ENCODE data around the gene TAS2R43.

DNA sequence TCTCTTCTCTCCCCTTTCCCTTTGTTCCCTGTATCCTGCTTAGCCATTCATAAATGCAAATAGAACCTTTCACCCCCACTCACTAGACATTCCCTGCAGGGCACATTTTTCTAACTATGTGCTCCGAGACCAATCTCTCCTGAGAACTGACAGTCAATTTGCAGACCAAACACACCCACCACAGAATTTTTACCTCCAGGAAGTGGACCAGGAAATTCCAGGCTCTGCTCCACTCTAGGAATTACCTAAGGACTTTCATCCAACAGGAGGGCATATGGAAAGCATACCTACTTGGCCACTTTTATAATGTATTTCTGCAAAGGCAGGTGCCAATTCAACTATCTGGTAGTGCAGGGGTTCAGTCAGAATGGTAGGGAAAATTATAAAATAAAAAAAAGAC, 21.1 kb downstream of the TAS2R43 start:
- TF ChIP-seq, protein P1, sequence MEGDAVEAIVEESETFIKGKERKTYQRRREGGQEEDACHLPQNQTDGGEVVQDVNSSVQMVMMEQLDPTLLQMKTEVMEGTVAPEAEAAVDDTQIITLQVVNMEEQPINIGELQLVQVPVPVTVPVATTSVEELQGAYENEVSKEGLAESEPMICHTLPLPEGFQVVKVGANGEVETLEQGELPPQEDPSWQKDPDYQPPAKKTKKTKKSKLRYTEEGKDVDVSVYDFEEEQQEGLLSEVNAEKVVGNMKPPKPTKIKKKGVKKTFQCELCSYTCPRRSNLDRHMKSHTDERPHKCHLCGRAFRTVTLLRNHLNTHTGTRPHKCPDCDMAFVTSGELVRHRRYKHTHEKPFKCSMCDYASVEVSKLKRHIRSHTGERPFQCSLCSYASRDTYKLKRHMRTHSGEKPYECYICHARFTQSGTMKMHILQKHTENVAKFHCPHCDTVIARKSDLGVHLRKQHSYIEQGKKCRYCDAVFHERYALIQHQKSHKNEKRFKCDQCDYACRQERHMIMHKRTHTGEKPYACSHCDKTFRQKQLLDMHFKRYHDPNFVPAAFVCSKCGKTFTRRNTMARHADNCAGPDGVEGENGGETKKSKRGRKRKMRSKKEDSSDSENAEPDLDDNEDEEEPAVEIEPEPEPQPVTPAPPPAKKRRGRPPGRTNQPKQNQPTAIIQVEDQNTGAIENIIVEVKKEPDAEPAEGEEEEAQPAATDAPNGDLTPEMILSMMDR (IDR thresholded peaks at IDR 0.05; ENCODE audit: borderline replicate concordance, extremely low read depth, low read length, poor library complexity, severe bottlenecking) = no peak
- no peak for TF ChIP-seq EZH2 (IDR thresholded peaks at IDR 0.05; ENCODE audit: borderline replicate concordance, low read depth, low read length, severe bottlenecking)

Measured in DND-41 (cell line).